B cell (primary cell): ENCODE results near the gene ZNHIT1. TPM values are rescaled to one million over a fixed set of nuclear protein-coding genes. Genes with fewer than 3 reads are reported as not detected.
A peak's percentile ranks its signal among the peaks of the same experiment; 100 is the strongest.

Experiments used
- ATAC-seq: fragments of 200-7000 bp; cut with Tn5 transposase; one replicate; pipeline ENCODE4 v1.10.0; 2021; ENCODE audit warnings: low read depth, mild to moderate bottlenecking, moderate number of reproducible peaks, moderate library complexity
- CTCF ChIA-PET: fragments of 350-600 bp; sonication (Branson Sonifier 250); formaldehyde crosslinking; loops from one replicate; lab custom pipeline; 2021; ENCODE audit warnings: antibody characterized with exemption, inconsistent platforms; lab: Charles Lee
- POLR2A ChIA-PET: fragments of 350-600 bp; sonication (Branson Sonifier 250); formaldehyde crosslinking; loops from one replicate; lab custom pipeline; 2021; ENCODE audit warnings: antibody characterized with exemption; lab: Charles Lee
- DNase-seq: peaks from one replicate; pipeline ENCODE4 v3.0.0; 2013
- H2AFZ ChIP-seq: 2 replicates; pipeline ENCODE4 v1.6.1; 2012; ENCODE audit warnings: mild to moderate bottlenecking, low read depth, low read length; ENCODE audit not compliant: insufficient read depth, poor library complexity, severe bottlenecking
- H3K27ac ChIP-seq, 2 donors: 1 replicate in 1 of 2; 2 replicates in 1 of 2; pipeline ENCODE4 v1.5.1; 2012 to 2013; ENCODE audit warnings: low read length in 2 of 2, mild to moderate bottlenecking in 2 of 2, moderate library complexity in 1 of 2
- H3K27me3 ChIP-seq, 4 experiments: fragments of 200-600 bp in 1 of 4; sonication (generic) in 1 of 4; replicated peaks in 1 of 4; 1 replicate in 2 of 4; 2 replicates in 2 of 4; pipeline versions ENCODE4 v1.6.1 to v1.7.0; 2013 to 2016; ENCODE audit warnings: low read length in 3 of 4, mild to moderate bottlenecking in 2 of 4, mixed read lengths in 1 of 4, moderate library complexity in 1 of 4; ENCODE audit not compliant: insufficient read depth in 4 of 4, control insufficient read depth in 3 of 4; ENCODE audit errors: control extremely low read depth in 1 of 4
- H3K36me3 ChIP-seq, 2 experiments: replicated peaks in 1 of 2; 1 replicate in 1 of 2; 2 replicates in 1 of 2; pipeline versions ENCODE4 v1.6.1 to v1.7.1; 2013; ENCODE audit warnings: low read length in 1 of 2; ENCODE audit not compliant: insufficient read depth in 2 of 2, control insufficient read depth in 1 of 2; ENCODE audit errors: control extremely low read depth in 1 of 2, extremely low read depth in 1 of 2
- H3K4me1 ChIP-seq, 2 donors: fragments of 200-600 bp in 1 of 2; sonication (generic) in 1 of 2; 1 replicate in 1 of 2; 2 replicates in 1 of 2; pipeline versions ENCODE4 v1.5.1 to v1.6.1; 2013 to 2017; ENCODE audit warnings: low read length in 2 of 2; ENCODE audit not compliant: control insufficient read depth in 2 of 2, insufficient read depth in 2 of 2
- H3K4me2 ChIP-seq: replicated peaks from 2 replicates; pipeline ENCODE3; 2012; ENCODE audit warnings: mild to moderate bottlenecking, low read depth, low read length; ENCODE audit not compliant: poor library complexity, severe bottlenecking
- H3K4me3 ChIP-seq, 5 experiments: fragments of 200-600 bp in 1 of 5; sonication (generic) in 1 of 5; 1 replicate in 3 of 5; 2 replicates in 2 of 5; pipeline versions ENCODE4 v1.5.1 to v1.7.0; 2011 to 2016; ENCODE audit warnings: low read length in 4 of 5, mild to moderate bottlenecking in 4 of 5, low read depth in 2 of 5, control low read depth in 1 of 5, moderate library complexity in 1 of 5; ENCODE audit not compliant: insufficient read depth in 1 of 5; ENCODE audit errors: control extremely low read depth in 1 of 5, extremely low read depth in 1 of 5
- H3K79me2 ChIP-seq: fragments of 200-600 bp; sonication (generic); one replicate; pipeline ENCODE4 v1.6.0; 2016; ENCODE audit warnings: low read length; ENCODE audit not compliant: control insufficient read depth, insufficient read depth
- H3K9ac ChIP-seq: fragments of 200-600 bp; sonication (generic); 2 replicates; pipeline ENCODE4 v1.6.1; 2017; ENCODE audit warnings: mild to moderate bottlenecking, low read length, moderate library complexity
- H3K9me3 ChIP-seq, 3 donors: one replicate each; pipeline versions ENCODE4 v1.6.1 to v1.7.1; 2013; ENCODE audit warnings: low read length in 2 of 3; ENCODE audit not compliant: control insufficient read depth in 2 of 3, insufficient read depth in 1 of 3; ENCODE audit errors: control extremely low read depth in 1 of 3
- H4K20me1 ChIP-seq: 2 replicates; pipeline ENCODE4 v1.6.0; 2012; ENCODE audit warnings: mild to moderate bottlenecking, low read length; ENCODE audit not compliant: insufficient read depth, control insufficient read depth, poor library complexity, severe bottlenecking
- H3K27ac Mint-ChIP-seq: one replicate; pipeline ENCODE4 v1.8.0; 2021; ENCODE audit warnings: mixed read lengths
- H3K27me3 Mint-ChIP-seq: one replicate; pipeline ENCODE4 v1.8.0; 2021; ENCODE audit warnings: mixed read lengths
- H3K4me1 Mint-ChIP-seq: one replicate; pipeline ENCODE4 v1.8.0; 2021; ENCODE audit warnings: mixed read lengths
- H3K4me3 Mint-ChIP-seq: one replicate; pipeline ENCODE4 v1.8.0; 2021; ENCODE audit warnings: mixed read lengths
- H3K9me3 Mint-ChIP-seq: one replicate; pipeline ENCODE4 v1.8.0; 2022; ENCODE audit warnings: mixed read lengths; ENCODE audit not compliant: insufficient read depth
- CTCF ChIP-seq: fragments of 200-600 bp; IDR thresholded peaks from one replicate; pipeline ENCODE4 v1.8.0; 2022; ENCODE audit warnings: antibody characterized with exemption, mild to moderate bottlenecking
- EZH2 ChIP-seq: IDR thresholded peaks from 2 replicates; pipeline ENCODE4 v1.6.1; 2012; ENCODE audit warnings: borderline replicate concordance, low read depth, mild to moderate bottlenecking, moderate library complexity, low read length; ENCODE audit not compliant: insufficient read depth, poor library complexity, severe bottlenecking
- WGBS: methylation state at CpG from one replicate; pipeline ENCODE4 v1.1.5; 2013; ENCODE audit warnings: missing lambda C conversion rate; ENCODE audit not compliant: insufficient coverage; 5-methylcytosine and 5-hydroxymethylcytosine counted together
- intact Hi-C: fragments of 100-400 bp; cut with micrococcal nuclease; formaldehyde crosslinking; loops from one replicate; pipeline ENCODE4 v1.10.0; 2022
- polyA plus RNA-seq: library from polyadenylated mRNA; depleted of rRNA; stranded (reverse); fragments of >200 nt; gene quantifications from 2 replicates; pipeline ENCODE4 v1.2.3, GENCODE V29; 2012
- total RNA-seq, 2 donors: library from RNA; stranded (reverse); fragments of 120-200 nt in 1 of 2; gene quantifications; 1 replicate in 1 of 2; 2 replicates in 1 of 2; pipeline versions ENCODE4 v1.2.3 to v1.2.4, GENCODE V29; 2013 to 2022

Gene ZNHIT1
- total and polyA plus RNA-seq, 2 donors (not counting 1 experiment from before 2014, with no cell fraction given), result 28.5 to 37.3 TPM

DNA sequence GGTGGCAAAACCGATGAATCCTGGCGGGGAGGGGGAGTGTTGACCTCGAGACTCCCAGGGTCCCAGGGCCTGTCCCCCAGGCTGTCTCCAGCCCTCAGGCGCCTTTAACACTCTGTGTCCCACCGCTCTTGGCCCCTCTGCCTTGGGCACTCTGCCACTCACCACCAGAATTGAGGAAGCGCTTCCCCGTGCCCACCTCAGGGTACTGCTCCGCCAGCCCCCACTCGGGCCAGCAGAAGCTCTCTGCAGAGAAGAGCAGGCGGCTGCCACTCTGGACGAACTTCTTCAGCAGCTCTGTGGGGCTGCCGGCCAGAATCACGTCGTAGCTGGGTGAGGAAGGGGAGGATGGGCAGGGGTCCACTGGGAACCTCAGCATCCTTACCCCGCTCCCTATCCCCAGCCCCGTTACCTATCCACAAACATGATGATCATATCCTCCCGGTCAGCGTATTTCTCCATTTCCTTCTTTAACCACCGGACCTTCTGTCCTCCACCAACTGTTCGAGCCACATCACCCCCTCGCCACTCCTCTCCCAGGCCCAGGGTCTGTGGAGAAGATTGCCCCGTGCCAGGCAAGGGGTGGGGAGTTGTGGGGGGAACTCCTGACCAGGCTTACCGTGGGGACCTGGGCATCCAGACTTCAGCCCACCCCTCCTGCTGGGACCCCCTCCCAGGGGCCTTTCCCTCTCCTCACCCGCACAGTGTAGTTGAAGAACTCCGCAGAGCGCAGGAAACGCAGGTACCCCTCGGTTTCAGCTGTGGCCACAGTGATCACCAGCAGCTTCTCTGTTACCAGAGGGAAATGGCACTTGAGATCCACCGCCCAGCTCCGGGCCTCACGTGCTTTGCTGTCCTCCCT lies 1.7 kb upstream of the ZNHIT1 start:
- Mint-ChIP-seq H3K4me1 (peaks cover 25% of the 10 kb centered on the region), H3K27me3 (no peaks in the 10 kb centered on the region), H3K27ac (peak overlapping the region; percentile 65), H3K4me3 (peak overlapping the region; percentile 97), H3K9me3 (no peaks in the 10 kb centered on the region)
- peak overlapping the region; percentile 95 for H2AFZ ChIP-seq
- no peak for DNase-seq
- peaks cover 0 to 13% of the 10 kb centered on the region in 2 experiments for H3K36me3 ChIP-seq
- ChIA-PET CTCF (interaction anchor here (1.3 to 4.2 kb wide), 4 partner anchors 16 to 39 kb away, joined by 3 to 38 read pairs (median 9); partner anchors contain the start of genes FIS1 and MOGAT3), POLR2A (interaction anchor here (2.0 kb wide), 1 partner anchor 28 kb away, joined by 15 read pairs; the partner anchor contains the start of gene FIS1)
- H4K20me1 ChIP-seq, result peaks cover 12% of the 10 kb centered on the region
- TF ChIP-seq EZH2 (no peak), CTCF (no peak)
- no peaks in the 10 kb centered on the region for H3K27me3 ChIP-seq
- H3K79me2 ChIP-seq, result peaks cover 36% of the 10 kb centered on the region
- 64% methylated on average over 22 of the region's 31 CpGs for WGBS
- ATAC-seq, result no peak
- H3K4me2 ChIP-seq, result peak overlapping the region; percentile 97
- no peaks in the 10 kb centered on the region for H3K9me3 ChIP-seq
- H3K9ac ChIP-seq, result peak overlapping the region; percentile 91
- H3K4me1 ChIP-seq, result peaks cover 18 to 21% of the 10 kb centered on the region in 2 donors
- intact Hi-C loops, result no loop called here
- H3K27ac ChIP-seq, result no peak overlapping the region
- peak overlapping the region; percentile 18 to 99 (median 90) for H3K4me3 ChIP-seq
